ENCODE results near the gene PKN2. TPM values are rescaled to one million over a fixed set of nuclear protein-coding genes. Genes with fewer than 3 reads are reported as not detected.

Gene PKN2
- total and polyA plus RNA-seq, 2 experiments from 2014 or later, result 14.6 to 29.4 TPM

DNA sequence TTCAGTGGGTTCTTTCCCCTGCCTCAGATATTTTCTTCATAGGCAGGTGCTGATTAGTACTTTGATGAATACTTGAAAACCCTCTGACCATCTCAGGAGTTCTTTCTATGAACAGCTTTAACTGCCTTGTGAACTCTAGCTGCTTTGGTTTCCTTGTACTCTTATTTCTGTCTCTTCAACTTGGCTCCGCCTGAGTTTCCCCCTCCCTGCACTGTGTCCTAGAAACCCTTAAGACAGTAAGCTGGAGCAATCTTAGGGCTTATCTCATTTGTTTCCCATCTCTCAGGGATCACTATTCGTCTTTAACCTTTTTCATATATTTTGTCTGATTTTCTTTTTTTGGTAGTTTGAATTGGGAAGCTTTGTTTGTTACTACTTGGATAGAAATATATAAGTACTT lies 99.1 kb downstream of the PKN2 start:
- H3K4me3 Mint-ChIP-seq, result no peak overlapping the region
- peaks cover 29% of the 10 kb centered on the region for H3K36me3 Mint-ChIP-seq (ENCODE audit: low read depth)
- no peak for TF ChIP-seq STAT1 (IDR thresholded peaks at IDR 0.05; ENCODE audit: unreplicated experiment)
- TF ChIP-seq, protein P1, sequence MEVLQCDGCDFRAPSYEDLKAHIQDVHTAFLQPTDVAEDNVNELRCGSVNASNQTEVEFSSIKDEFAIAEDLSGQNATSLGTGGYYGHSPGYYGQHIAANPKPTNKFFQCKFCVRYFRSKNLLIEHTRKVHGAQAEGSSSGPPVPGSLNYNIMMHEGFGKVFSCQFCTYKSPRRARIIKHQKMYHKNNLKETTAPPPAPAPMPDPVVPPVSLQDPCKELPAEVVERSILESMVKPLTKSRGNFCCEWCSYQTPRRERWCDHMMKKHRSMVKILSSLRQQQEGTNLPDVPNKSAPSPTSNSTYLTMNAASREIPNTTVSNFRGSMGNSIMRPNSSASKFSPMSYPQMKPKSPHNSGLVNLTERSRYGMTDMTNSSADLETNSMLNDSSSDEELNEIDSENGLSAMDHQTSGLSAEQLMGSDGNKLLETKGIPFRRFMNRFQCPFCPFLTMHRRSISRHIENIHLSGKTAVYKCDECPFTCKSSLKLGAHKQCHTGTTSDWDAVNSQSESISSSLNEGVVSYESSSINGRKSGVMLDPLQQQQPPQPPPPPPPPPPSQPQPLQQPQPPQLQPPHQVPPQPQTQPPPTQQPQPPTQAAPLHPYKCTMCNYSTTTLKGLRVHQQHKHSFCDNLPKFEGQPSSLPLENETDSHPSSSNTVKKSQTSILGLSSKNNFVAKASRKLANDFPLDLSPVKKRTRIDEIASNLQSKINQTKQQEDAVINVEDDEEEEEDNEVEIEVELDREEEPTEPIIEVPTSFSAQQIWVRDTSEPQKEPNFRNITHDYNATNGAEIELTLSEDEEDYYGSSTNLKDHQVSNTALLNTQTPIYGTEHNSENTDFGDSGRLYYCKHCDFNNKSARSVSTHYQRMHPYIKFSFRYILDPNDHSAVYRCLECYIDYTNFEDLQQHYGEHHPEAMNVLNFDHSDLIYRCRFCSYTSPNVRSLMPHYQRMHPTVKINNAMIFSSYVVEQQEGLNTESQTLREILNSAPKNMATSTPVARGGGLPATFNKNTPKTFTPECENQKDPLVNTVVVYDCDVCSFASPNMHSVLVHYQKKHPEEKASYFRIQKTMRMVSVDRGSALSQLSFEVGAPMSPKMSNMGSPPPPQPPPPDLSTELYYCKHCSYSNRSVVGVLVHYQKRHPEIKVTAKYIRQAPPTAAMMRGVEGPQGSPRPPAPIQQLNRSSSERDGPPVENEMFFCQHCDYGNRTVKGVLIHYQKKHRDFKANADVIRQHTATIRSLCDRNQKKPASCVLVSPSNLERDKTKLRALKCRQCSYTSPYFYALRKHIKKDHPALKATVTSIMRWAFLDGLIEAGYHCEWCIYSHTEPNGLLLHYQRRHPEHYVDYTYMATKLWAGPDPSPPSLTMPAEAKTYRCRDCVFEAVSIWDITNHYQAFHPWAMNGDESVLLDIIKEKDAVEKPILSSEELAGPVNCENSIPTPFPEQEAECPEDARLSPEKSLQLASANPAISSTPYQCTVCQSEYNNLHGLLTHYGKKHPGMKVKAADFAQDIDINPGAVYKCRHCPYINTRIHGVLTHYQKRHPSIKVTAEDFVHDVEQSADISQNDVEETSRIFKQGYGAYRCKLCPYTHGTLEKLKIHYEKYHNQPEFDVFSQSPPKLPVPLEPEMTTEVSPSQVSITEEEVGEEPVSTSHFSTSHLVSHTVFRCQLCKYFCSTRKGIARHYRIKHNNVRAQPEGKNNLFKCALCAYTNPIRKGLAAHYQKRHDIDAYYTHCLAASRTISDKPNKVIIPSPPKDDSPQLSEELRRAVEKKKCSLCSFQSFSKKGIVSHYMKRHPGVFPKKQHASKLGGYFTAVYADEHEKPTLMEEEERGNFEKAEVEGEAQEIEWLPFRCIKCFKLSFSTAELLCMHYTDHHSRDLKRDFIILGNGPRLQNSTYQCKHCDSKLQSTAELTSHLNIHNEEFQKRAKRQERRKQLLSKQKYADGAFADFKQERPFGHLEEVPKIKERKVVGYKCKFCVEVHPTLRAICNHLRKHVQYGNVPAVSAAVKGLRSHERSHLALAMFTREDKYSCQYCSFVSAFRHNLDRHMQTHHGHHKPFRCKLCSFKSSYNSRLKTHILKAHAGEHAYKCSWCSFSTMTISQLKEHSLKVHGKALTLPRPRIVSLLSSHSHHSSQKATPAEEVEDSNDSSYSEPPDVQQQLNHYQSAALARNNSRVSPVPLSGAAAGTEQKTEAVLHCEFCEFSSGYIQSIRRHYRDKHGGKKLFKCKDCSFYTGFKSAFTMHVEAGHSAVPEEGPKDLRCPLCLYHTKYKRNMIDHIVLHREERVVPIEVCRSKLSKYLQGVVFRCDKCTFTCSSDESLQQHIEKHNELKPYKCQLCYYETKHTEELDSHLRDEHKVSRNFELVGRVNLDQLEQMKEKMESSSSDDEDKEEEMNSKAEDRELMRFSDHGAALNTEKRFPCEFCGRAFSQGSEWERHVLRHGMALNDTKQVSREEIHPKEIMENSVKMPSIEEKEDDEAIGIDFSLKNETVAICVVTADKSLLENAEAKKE (CRISPR knock-in tag; IDR thresholded peaks at IDR 0.05), result no peak
- TF ChIP-seq ZNF331 (CRISPR knock-in tag; IDR thresholded peaks at IDR 0.05; ENCODE audit: low read depth), result no peak
- no peak for TF ChIP-seq POLR2AphosphoS5 (IDR thresholded peaks at IDR 0.05; ENCODE audit: low read depth)
- DNase-seq (ENCODE audit: low spot score) (no peak), ATAC-seq (peak; percentile 66)
- Histone ChIP-seq H3K4me2 (no peak overlapping the region), H3K36me3 (ENCODE audit: insufficient read depth) (no peaks in the 10 kb centered on the region; the same call in 1 of the 2 replicates), H4K20me1 (replicated peaks; ENCODE audit: insufficient read depth) (no peaks in the 10 kb centered on the region), H3K4me1 (ENCODE audit: insufficient read depth) (peaks cover 29% of the 10 kb centered on the region), H3K9me2 (ENCODE audit: insufficient read depth) (no peaks in the 10 kb centered on the region), H3K27ac (ENCODE audit: low read depth) (peak overlapping the region; percentile 64; the same call in 1 of the 2 replicates), H3F3A (replicated peaks; ENCODE audit: low read depth) (no peaks in the 10 kb centered on the region; the same call in 1 of the 2 replicates), H3K4me3 (no peak overlapping the region), H2AFZ (no peak overlapping the region), H3K79me2 (replicated peaks; ENCODE audit: insufficient read depth) (no peaks in the 10 kb centered on the region), H3K27me3 (ENCODE audit: insufficient read depth) (no peaks in the 10 kb centered on the region)
- H3K9me3 Mint-ChIP-seq, result no peaks in the 10 kb centered on the region
- H3K27me3 Mint-ChIP-seq (ENCODE audit: insufficient read depth, low read depth, poor library complexity), result peaks cover 3% of the 10 kb centered on the region
- peak overlapping the region; percentile 35 for H3K27ac Mint-ChIP-seq
- H3K4me1 Mint-ChIP-seq, result peaks cover 35% of the 10 kb centered on the region

DNA sequence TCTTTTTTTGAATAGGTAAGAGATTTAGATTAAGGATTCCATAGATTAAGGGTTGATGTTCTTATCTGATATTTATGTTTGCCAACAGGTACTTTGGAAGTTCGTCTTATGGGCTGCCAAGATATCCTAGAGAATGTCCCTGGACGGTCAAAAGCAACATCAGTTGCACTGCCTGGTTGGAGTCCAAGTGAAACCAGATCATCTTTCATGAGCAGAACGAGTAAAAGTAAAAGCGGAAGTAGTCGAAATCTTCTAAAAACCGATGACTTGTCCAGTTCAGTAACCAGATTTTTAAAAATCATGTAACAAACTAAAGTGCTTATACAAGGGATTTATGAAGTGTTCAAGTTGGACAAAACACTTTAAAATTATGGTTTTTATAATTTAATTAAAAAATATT lies 100.5 kb downstream of the PKN2 start:
- Mint-ChIP-seq H3K27ac (no peak overlapping the region), H3K27me3 (ENCODE audit: insufficient read depth, low read depth, poor library complexity) (peaks cover 2% of the 10 kb centered on the region), H3K4me1 (peaks cover 24% of the 10 kb centered on the region), H3K4me3 (no peak overlapping the region), H3K36me3 (ENCODE audit: low read depth) (peaks cover 25% of the 10 kb centered on the region), H3K9me3 (no peaks in the 10 kb centered on the region)
- H3K27ac ChIP-seq (ENCODE audit: low read depth), result no peak overlapping the region
- no peaks in the 10 kb centered on the region for H3F3A ChIP-seq (replicated peaks; ENCODE audit: low read depth)
- H3K27me3 ChIP-seq (ENCODE audit: insufficient read depth), result no peaks in the 10 kb centered on the region
- no peak overlapping the region for H2AFZ ChIP-seq
- no peaks in the 10 kb centered on the region for H3K9me2 ChIP-seq (ENCODE audit: insufficient read depth)
- DNase-seq (ENCODE audit: low spot score), result no peak
- no peak overlapping the region for H3K4me2 ChIP-seq
- H3K4me3 ChIP-seq, result no peak overlapping the region
- no peak for ATAC-seq
- H3K36me3 ChIP-seq (ENCODE audit: insufficient read depth), result no peaks in the 10 kb centered on the region; the same call in 1 of the 2 replicates
- H4K20me1 ChIP-seq (replicated peaks; ENCODE audit: insufficient read depth), result no peaks in the 10 kb centered on the region
- H3K79me2 ChIP-seq (replicated peaks; ENCODE audit: insufficient read depth), result no peaks in the 10 kb centered on the region
- H3K4me1 ChIP-seq (ENCODE audit: insufficient read depth), result peaks cover 26% of the 10 kb centered on the region
- no peak for TF ChIP-seq ZNF331 (CRISPR knock-in tag; IDR thresholded peaks at IDR 0.05; ENCODE audit: low read depth)
- no peak for TF ChIP-seq ZNF114 (CRISPR knock-in tag; IDR thresholded peaks at IDR 0.05)
- no peak for TF ChIP-seq EZH2 (IDR thresholded peaks at IDR 0.05; ENCODE audit: low read depth, unreplicated experiment)
- TF ChIP-seq STAT1 (IDR thresholded peaks at IDR 0.05; ENCODE audit: unreplicated experiment), result no peak
- TF ChIP-seq, protein P2, sequence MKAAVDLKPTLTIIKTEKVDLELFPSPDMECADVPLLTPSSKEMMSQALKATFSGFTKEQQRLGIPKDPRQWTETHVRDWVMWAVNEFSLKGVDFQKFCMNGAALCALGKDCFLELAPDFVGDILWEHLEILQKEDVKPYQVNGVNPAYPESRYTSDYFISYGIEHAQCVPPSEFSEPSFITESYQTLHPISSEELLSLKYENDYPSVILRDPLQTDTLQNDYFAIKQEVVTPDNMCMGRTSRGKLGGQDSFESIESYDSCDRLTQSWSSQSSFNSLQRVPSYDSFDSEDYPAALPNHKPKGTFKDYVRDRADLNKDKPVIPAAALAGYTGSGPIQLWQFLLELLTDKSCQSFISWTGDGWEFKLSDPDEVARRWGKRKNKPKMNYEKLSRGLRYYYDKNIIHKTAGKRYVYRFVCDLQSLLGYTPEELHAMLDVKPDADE (IDR thresholded peaks at IDR 0.05), result no peak

All from GM23338 (cell line).